Stimulated activated CD8-positive, alpha-beta memory T cell treated with anti-CD3 and anti-CD28 coated beads, Interleukin-12 subunit alpha, Interleukin-12 subunit beta, amount 100 ng/mL, for 24 hours (primary cell): ENCODE data around the gene CDH23.

Experiments used
- DNase-seq: peaks from one replicate; pipeline ENCODE4 v3.0.0-alpha.2; 2020; ENCODE audit errors: extremely low read depth

The CDH23 gene

GRCh38 chr10:71392791-71393781 is 3.6 kb upstream of the CDH23 start:
- DNase-seq, result no peak

GRCh38 chr10:71393841-71394475 is 2.8 kb upstream of the CDH23 start:
- DNase-seq, result no peak

DNA sequence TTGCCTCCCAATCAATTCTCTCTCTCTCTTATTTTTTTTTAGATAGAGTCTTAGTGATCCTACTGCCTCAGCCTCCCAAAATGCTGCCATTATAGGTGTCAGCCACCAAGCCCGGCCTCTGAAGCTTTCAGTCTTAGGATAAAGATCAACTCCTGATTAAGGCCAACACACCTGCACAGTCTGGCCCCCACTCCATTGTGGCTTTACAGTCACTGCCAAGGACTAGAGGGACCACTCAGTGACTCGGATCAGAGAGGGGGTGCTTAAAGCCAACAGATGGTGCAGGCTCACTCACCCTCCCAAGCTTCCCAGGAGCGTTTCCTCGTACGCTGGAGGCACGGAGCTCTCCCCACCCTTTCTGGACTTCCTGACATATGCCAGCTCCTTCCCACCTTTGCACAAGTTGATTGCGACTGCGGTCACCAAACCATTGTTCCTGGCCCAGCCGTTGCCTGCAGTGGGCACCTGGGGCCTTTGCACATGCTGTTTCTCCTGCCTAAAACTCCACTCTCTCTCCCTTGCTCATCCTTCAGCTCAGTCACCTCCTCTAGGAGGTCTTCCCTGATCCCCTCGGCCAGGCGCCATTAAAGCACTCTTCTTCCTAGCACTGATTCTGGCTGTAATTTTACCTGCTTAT is 1.7 kb upstream of the CDH23 start:
- no peak for DNase-seq

- no peak for DNase-seq
Measured at GRCh38 chr10:71395621-71396020, 1.1 kb upstream of the CDH23 start.

GRCh38 chr10:71396084-71396710 is 523 bp upstream of the CDH23 start:
- no peak for DNase-seq

DNA sequence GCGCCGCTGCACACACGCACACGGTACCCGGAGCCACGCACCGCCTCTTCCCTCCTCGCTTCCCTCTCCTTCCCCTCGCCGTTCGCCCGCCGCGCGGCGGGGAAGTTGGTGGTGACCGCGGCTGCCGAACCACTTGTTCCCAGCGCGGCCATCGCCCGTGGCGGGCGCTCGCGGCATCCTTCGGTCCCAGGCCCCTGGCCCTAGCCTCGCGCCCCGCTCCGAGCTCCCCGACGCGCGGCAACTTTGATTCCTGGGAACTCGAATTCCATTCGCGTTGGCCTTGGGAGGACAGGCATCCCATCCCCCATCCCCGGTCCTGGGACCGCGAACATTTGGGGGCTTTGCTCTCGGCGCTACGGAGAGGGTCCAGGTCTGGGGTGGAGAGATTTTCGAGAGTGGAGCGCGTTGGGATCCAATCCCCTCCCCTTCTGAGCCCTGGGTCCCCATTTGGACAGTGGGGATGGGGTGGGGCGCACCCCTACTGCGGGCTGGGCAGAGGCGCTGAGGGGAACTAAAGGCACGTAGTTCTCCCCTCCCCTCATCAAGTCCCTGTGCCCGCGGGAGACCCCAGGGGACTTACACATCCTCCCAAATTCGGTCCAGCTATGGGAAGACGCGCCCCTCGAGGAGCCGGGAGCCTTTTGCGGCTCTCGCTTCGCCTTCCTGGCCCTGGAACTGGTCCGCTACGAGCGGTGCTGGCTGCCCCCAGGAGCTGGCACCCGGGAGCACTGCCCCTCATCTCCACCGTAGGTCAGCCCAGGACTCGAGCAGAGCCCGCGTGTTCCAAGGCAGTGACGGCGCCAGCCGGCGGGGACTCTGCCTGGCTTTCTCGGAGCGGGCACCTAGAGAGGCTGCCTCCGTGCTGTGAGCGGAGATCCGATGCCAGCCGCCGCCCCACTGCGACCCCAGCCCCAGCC is 834 bp downstream of the CDH23 start:
- DNase-seq, result no peak

GRCh38 chr10:71398976-71399375 is 2.3 kb downstream of the CDH23 start:
- no peak for DNase-seq

- no peak for DNase-seq
Measured at GRCh38 chr10:71399946-71400345, 3.2 kb downstream of the CDH23 start.

DNA sequence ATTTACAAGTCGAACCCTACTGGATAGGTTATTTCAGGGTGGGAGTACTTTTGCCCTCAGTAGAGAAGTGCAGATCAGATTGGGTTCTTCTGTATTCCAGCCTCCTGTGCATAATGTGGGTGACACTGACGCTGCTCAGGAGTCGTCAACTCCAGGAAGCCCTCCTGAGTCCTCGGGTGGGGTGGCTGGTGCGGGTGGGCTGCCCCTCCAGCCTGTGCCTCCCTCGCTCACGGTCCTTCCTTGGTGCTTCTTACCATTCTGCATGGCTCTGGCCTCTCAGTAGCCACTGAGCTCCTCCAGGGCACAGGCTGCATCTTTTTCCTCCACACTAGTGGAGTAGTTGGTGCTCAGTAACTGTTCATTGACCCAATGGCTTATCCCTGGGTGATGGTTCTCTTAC is 4.3 kb downstream of the CDH23 start:
- no peak for DNase-seq

DNA sequence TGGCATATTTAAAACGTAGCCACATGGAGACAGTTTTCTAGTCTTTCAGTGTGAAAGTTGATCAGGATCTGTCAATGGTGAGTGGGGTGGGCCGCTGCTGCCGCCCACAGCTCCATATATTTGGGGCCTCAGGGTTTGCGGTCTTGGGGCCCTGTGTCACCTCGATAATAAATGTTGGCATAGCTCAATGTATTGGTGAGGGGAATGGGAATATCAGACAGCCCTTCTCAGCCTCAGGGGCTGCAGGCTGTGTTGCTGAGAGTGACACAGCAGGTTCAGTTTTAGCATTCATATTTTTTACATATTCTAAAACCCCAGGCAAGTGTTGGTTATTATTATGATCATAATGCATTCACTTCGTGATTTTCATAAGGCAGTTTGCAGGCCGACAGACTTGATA is 5.3 kb downstream of the CDH23 start:
- DNase-seq, result no peak

DNA sequence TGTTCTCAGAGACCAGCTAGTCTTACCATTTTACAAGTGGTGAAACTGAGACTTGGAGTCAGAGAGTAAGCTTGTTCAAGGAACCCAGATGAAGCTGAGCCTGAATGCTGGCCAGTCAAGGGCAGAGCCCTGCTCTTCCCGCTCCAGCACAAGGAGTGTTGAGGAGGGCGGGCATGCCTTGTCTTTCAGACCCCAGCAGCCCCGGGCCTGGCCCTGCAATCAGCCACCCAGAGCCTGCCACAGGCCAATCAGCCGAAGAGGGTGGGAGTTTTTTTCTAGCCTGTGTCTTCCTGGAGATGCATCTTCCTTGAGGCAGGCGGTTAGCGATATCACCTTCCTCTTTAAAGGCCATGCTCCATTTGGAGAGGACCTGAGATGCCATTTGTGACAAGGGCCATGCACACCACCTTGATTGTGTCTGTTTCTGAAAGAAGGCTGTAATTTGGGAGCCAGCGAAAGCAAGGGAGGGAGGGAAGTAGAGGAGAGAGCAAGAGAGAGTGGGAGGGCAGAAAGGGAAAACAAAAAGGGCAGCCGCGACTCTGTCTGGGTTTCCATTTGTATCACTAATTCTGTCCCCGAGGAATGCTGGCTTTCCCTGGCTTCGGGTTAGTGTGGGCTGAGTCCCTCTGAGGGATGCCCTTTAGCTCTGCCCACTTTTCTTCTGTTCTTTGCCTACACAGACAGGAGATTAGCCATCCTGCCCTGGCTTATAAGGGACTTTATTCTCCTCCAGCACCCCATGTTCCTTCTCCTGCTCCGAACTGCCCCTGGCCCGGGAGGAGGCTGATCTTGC is 8.0 kb downstream of the CDH23 start:
- no peak for DNase-seq

GRCh38 chr10:71406878-71407277 is 10.2 kb downstream of the CDH23 start:
- DNase-seq, result no peak

GRCh38 chr10:71408436-71409225 is 11.9 kb downstream of the CDH23 start:
- DNase-seq, result no peak

DNA sequence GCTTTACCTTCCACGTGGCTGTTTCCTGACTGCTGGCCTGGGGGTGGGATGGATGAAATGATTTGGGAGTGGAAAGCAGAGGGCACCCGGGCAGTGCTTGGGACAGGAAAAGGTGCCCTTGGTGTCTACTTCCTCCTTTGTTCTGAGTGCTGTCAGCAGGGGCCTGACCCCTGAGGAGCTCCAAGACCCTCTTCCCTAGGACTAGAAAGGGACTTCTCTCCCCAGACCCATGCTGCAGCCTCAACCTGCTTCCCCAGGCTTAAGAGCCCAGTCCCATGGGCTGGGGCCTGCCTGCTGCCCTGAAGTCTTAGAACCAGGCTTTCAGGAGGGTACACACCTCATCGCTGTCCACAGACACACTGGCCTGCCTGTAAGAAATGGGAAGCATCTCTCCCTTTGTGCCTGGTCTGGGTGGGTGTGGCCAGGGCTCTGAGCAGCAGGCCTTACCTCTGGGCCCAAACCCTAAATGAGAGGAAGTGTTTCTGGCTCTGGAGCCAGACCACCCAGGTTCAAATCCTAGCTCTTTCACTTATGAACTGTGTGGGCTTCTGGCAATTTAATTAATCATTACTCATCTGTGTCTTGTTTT is 12.9 kb downstream of the CDH23 start:
- no peak for DNase-seq

- DNase-seq, result no peak
Measured at GRCh38 chr10:71413581-71413980, 16.9 kb downstream of the CDH23 start.

- no peak for DNase-seq
Measured at GRCh38 chr10:71414359-71414758, 17.6 kb downstream of the CDH23 start.

- no peak for DNase-seq
Measured at GRCh38 chr10:71419002-71419540, 22.4 kb downstream of the CDH23 start.

DNA sequence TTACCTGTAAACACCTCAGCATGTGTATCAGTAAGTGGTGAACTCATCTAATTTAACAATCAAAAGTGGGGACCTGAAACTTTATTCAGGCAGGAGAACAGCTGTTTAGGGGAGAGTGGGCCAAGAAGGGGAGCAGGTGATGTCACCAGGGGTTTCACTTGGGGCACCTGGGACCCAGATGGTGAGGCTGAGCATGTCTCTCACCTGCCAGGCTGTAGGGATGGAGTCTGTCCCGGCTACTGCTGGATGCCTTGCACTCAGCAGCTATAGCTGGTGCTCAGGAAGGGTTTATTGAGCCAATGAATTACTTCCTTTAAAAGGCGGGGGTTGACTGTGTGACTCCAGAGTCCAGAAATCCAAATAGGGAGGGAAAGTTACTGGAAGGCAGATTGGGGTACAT is 23.0 kb downstream of the CDH23 start:
- DNase-seq, result no peak

GRCh38 chr10:71421075-71421434 is 24.3 kb downstream of the CDH23 start:
- DNase-seq, result no peak
